Mammary epithelial cell (primary cell): ENCODE results near the gene CTSZ.

Experiments
- EZH2 ChIP-seq: IDR thresholded peaks from 2 replicates; pipeline ENCODE4 v1.6.1; 2012; ENCODE audit warnings: low read length, inconsistent platforms, borderline replicate concordance
- TF ChIP-seq, protein P1 (sequence below), 2 donors: IDR thresholded peaks in 1 of 2; conservative IDR thresholded peaks in 1 of 2; 2 replicates each; pipeline ENCODE4 v1.5.1; 2011 to 2012; ENCODE audit warnings: inconsistent platforms in 2 of 2, low read length in 2 of 2, mild to moderate bottlenecking in 2 of 2, control low read depth in 1 of 2, low read depth in 1 of 2; ENCODE audit not compliant: insufficient read depth in 1 of 2; ENCODE audit errors: extremely low read depth in 1 of 2

DNA sequence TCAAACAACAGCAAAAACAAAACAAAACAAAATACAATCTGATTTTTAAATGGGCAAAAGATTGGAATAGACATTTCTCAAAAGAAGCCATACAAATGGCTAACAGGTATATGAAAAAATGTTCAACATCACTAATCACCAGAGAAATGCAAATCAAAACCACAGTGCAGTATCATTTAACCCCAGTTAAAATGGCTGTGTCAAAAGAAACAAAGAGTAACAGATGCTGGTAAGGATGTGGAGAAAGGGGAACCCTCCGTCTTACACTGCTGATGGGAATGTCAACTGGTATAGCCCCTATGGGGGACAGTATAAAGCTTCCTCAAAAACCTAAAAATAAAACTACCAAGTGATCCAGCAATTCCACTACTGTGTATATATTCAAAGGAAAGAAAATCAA is 36.9 kb downstream of the CTSZ start:
- TF ChIP-seq, protein P1, sequence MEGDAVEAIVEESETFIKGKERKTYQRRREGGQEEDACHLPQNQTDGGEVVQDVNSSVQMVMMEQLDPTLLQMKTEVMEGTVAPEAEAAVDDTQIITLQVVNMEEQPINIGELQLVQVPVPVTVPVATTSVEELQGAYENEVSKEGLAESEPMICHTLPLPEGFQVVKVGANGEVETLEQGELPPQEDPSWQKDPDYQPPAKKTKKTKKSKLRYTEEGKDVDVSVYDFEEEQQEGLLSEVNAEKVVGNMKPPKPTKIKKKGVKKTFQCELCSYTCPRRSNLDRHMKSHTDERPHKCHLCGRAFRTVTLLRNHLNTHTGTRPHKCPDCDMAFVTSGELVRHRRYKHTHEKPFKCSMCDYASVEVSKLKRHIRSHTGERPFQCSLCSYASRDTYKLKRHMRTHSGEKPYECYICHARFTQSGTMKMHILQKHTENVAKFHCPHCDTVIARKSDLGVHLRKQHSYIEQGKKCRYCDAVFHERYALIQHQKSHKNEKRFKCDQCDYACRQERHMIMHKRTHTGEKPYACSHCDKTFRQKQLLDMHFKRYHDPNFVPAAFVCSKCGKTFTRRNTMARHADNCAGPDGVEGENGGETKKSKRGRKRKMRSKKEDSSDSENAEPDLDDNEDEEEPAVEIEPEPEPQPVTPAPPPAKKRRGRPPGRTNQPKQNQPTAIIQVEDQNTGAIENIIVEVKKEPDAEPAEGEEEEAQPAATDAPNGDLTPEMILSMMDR (conservative IDR thresholded peaks at IDR 0.05 in 1 of 2, IDR thresholded peaks at IDR 0.05 in 1 of 2; ENCODE audit: extremely low read depth in 1 of 2, insufficient read depth in 1 of 2, low read depth in 1 of 2, low read length in 2 of 2), result no peak
- TF ChIP-seq EZH2, result no peak
